Measurements from ENCODE around the gene NOL4L.

GRCh38 chr20:32441638-32442037, 143.5 kb downstream of the NOL4L start:
- TF ChIP-seq CTCF (conservative IDR thresholded peaks at IDR 0.05), result no peak
- no peak for TF ChIP-seq EZH2 (IDR thresholded peaks at IDR 0.05; ENCODE audit: low read depth)
